ENCODE results near the gene KLK14.

- TF ChIP-seq CTCF (IDR thresholded peaks at IDR 0.05) = no peak
- no peak for TF ChIP-seq POLR2AphosphoS5 (IDR thresholded peaks at IDR 0.05)
These were observed 44.3 kb upstream of the KLK14 start for GRCh38 chr19:51127032-51127431.
